PC-3 (cell line): Measurements from ENCODE around the gene LNX2. TPM values are rescaled to one million over a fixed set of nuclear protein-coding genes. Genes with fewer than 3 reads are reported as not detected.

Experiments
- ATAC-seq: fragments of 200-7000 bp; cut with Tn5 transposase; 2 replicates; pipeline ENCODE4 v1.9.1; 2020; ENCODE audit warnings: mild to moderate bottlenecking, moderate library complexity
- BruUV-seq: library from RNA; stranded (reverse); fragments of 400-500 nt; replicated peaks from 2 replicates; lab custom pipeline; 2021; lab: Mats Ljungman, UMichigan
- CTCF ChIA-PET: fragments of 300-600 bp; sonication (Branson Sonifier 250); formaldehyde crosslinking; loops from one replicate; lab custom pipeline; 2022; ENCODE audit warnings: antibody characterized with exemption; lab: Charles Lee
- POLR2A ChIA-PET: fragments of 300-600 bp; sonication (Branson Sonifier 250); formaldehyde crosslinking; loops from one replicate; lab custom pipeline; 2022; ENCODE audit warnings: antibody characterized with exemption; ENCODE audit not compliant: unreplicated experiment; lab: Charles Lee
- DNase-seq: peaks from one replicate; pipeline ENCODE4 v3.0.0-alpha.2; 2015
- H2AFZ ChIP-seq: fragments of 300-600 bp; sonication (generic); 2 replicates; pipeline ENCODE4 v1.6.0; 2016; ENCODE audit warnings: antibody characterized with exemption, low read length
- H3F3A ChIP-seq: fragments of 300-600 bp; sonication (generic); one replicate; pipeline ENCODE4 v1.6.0; 2017; ENCODE audit warnings: antibody characterized with exemption, low read length, control low read depth, mild to moderate bottlenecking; ENCODE audit not compliant: unreplicated experiment
- H3K27ac ChIP-seq: fragments of 300-600 bp; sonication (generic); 2 replicates; pipeline ENCODE4 v1.5.1; 2016; ENCODE audit warnings: mild to moderate bottlenecking, low read length
- H3K27me3 ChIP-seq: fragments of 300-600 bp; sonication (generic); 2 replicates; pipeline ENCODE4 v1.6.1; 2016; ENCODE audit warnings: low read length, mixed read lengths
- H3K36me3 ChIP-seq: fragments of 300-600 bp; sonication (generic); 2 replicates; pipeline ENCODE4 v1.6.1; 2016; ENCODE audit warnings: low read depth, mixed run types, low read length, mixed read lengths
- H3K4me1 ChIP-seq: fragments of 300-600 bp; sonication (generic); 2 replicates; pipeline ENCODE4 v1.5.1; 2016; ENCODE audit warnings: low read length; ENCODE audit not compliant: insufficient read depth
- H3K4me2 ChIP-seq: fragments of 300-600 bp; sonication (generic); 2 replicates; pipeline ENCODE4 v1.6.0; 2016; ENCODE audit warnings: low read length
- H3K4me3 ChIP-seq: fragments of 300-600 bp; sonication (generic); 2 replicates; pipeline ENCODE4 v1.5.1; 2016; ENCODE audit warnings: mild to moderate bottlenecking, low read length, mixed read lengths
- H3K79me2 ChIP-seq: fragments of 300-600 bp; sonication (generic); 2 replicates; pipeline ENCODE4 v1.6.1; 2017; ENCODE audit warnings: low read length, mixed read lengths
- H3K9ac ChIP-seq: fragments of 300-600 bp; sonication (generic); 2 replicates; pipeline ENCODE4 v1.6.0; 2016; ENCODE audit warnings: mild to moderate bottlenecking, low read length
- H3K9me2 ChIP-seq: fragments of 300-600 bp; sonication (generic); replicated peaks from 2 replicates; pipeline ENCODE4 v1.6.1; 2016; ENCODE audit warnings: mixed run types, low read length, mixed read lengths
- H3K9me3 ChIP-seq: fragments of 300-600 bp; sonication (generic); 2 replicates; pipeline ENCODE4 v1.6.1; 2016; ENCODE audit warnings: low read length, mixed read lengths
- H4K20me1 ChIP-seq: fragments of 300-600 bp; sonication (generic); 2 replicates; pipeline ENCODE4 v1.6.1; 2016; ENCODE audit warnings: low read length, mixed read lengths
- CTCF ChIP-seq: fragments of 300-600 bp; sonication (generic); conservative IDR thresholded peaks from 2 replicates; pipeline ENCODE4 v1.5.1; 2017; ENCODE audit warnings: antibody characterized with exemption, low read depth, mild to moderate bottlenecking, low read length
- EZH2 ChIP-seq: fragments of 300-600 bp; sonication (generic); IDR thresholded peaks from one replicate; pipeline ENCODE4 v1.6.1; 2017; ENCODE audit warnings: antibody characterized with exemption, mild to moderate bottlenecking, low read length; ENCODE audit not compliant: unreplicated experiment
- EZH2phosphoT487 ChIP-seq: fragments of 300-600 bp; sonication (generic); IDR thresholded peaks from 2 replicates; pipeline ENCODE4 v1.6.1; 2018; ENCODE audit warnings: mild to moderate bottlenecking, antibody characterized with exemption, low read length, borderline replicate concordance
- intact Hi-C: fragments of 100-400 bp; cut with micrococcal nuclease; formaldehyde crosslinking; loops from 2 replicates; pipeline ENCODE4 v1.9.0; 2023
- total RNA-seq: library from RNA; depleted of rRNA; stranded (reverse); fragments of >200 nt; gene quantifications from 2 replicates; pipeline ENCODE4 v1.2.3, GENCODE V29; 2014; rRNA removed

The LNX2 gene
- total RNA-seq, 1 experiment from 2014 or later: 6.0 TPM

GRCh38 chr13:27496536-27497273 lies 123.6 kb downstream of the LNX2 start:
- no peak for TF ChIP-seq EZH2phosphoT487
- no peak for TF ChIP-seq CTCF
- TF ChIP-seq EZH2: no peak
- POLR2A ChIA-PET: no interaction called here
- no TSS peak for BruUV-seq

GRCh38 chr13:27496006-27496405 lies 124.3 kb downstream of the LNX2 start:
- TF ChIP-seq CTCF (no peak), EZH2phosphoT487 (no peak), EZH2 (no peak)
- no TSS peak for BruUV-seq
- no peaks in the 10 kb centered on the region for H3K79me2 ChIP-seq
- ATAC-seq: no peak
- H3K9me3 ChIP-seq: no peaks in the 10 kb centered on the region
- H2AFZ ChIP-seq: no peak overlapping the region
- no peak overlapping the region for H3K4me2 ChIP-seq
- CTCF ChIA-PET: no interaction called here
- H3K4me3 ChIP-seq: no peak overlapping the region
- DNase-seq: no peak
- no peaks in the 10 kb centered on the region for H3K9me2 ChIP-seq
- no peaks in the 10 kb centered on the region for H3K36me3 ChIP-seq
- POLR2A ChIA-PET: no interaction called here
- H3K4me1 ChIP-seq: no peaks in the 10 kb centered on the region
- intact Hi-C loops: no loop called here
- no peaks in the 10 kb centered on the region for H4K20me1 ChIP-seq
- no peaks in the 10 kb centered on the region for H3F3A ChIP-seq
- H3K9ac ChIP-seq: no peak overlapping the region
- no peak overlapping the region for H3K27ac ChIP-seq
- no peaks in the 10 kb centered on the region for H3K27me3 ChIP-seq

More at GRCh38 chr13:27496536-27497273, 123.6 kb downstream of the LNX2 start:
- CTCF ChIA-PET: no interaction called here
- Histone ChIP-seq H3K79me2 (no peaks in the 10 kb centered on the region), H3K27me3 (no peaks in the 10 kb centered on the region), H4K20me1 (no peaks in the 10 kb centered on the region), H3K27ac (no peak overlapping the region), H2AFZ (no peak overlapping the region), H3K9me3 (no peaks in the 10 kb centered on the region), H3K4me1 (no peaks in the 10 kb centered on the region), H3K4me3 (no peak overlapping the region), H3K9me2 (no peaks in the 10 kb centered on the region), H3K36me3 (no peaks in the 10 kb centered on the region), H3K4me2 (no peak overlapping the region), H3F3A (no peaks in the 10 kb centered on the region), H3K9ac (no peak overlapping the region)
- ATAC-seq (no peak), DNase-seq (no peak)
- intact Hi-C loops: no loop called here

Other genes starting within 250 kb of the LNX2 start
- 174 and 201 TPM in 2 replicates for gene GTF3A, start 195.9 kb downstream of the LNX2 start, total RNA-seq
- gene MTIF3, start 170.0 kb downstream of the LNX2 start, total RNA-seq: 28.2 and 43.9 TPM in 2 replicates
- 97.2 and 97.9 TPM in 2 replicates for gene POLR1D, start 1.4 kb upstream of the LNX2 start, total RNA-seq
- not detected in 2 replicates for gene GSX1, start 172.0 kb upstream of the LNX2 start, total RNA-seq